ENCODE results near the gene MIXL1.
"Not testable (repeated sequence)": the region's sequence is repeated elsewhere in the genome, so short reads cannot be mapped to it uniquely, and the experiment has no call there.

Gene MIXL1
- 0 to 0.05 reads per million in 2 donors for total RNA-seq

DNA sequence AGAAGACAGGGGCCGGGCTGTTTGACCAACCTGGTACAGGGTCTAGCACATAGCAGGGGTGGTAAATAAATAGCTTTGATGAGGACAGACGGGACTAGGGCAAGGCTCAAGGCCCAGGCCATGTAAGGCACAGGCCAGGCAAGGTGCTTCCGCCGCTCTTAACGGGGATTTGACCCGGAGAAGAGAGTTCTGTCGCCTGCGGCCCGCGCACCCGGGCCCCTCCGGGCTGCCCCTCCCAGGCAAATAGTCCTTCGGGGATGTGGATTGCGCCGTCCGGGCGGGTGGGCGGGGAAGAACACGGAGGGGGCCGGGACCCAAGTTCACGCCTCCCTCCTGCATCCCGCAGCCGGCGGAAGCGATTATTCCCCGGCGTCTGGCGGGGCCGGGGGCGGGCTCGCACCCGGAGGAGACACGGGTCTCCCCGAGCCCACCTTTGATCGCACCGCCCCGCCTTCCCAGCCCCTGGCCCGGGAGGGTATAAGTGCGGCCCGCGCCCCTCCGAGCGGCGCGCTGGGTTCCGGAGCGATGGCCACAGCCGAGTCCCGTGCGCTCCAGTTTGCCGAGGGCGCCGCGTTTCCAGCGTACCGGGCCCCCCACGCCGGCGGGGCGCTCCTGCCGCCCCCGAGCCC, at the start of gene MIXL1:
TSS of gene MIXL1 (plus strand) at position 508 of the 629 bp plus-strand sequence. CDS start at position 526, 18 bp downstream.
- DNase-seq = no peak

- DNase-seq = no peak
Measured at GRCh38 chr1:226176870-226177269, 46.6 kb upstream of the MIXL1 start.

DNA sequence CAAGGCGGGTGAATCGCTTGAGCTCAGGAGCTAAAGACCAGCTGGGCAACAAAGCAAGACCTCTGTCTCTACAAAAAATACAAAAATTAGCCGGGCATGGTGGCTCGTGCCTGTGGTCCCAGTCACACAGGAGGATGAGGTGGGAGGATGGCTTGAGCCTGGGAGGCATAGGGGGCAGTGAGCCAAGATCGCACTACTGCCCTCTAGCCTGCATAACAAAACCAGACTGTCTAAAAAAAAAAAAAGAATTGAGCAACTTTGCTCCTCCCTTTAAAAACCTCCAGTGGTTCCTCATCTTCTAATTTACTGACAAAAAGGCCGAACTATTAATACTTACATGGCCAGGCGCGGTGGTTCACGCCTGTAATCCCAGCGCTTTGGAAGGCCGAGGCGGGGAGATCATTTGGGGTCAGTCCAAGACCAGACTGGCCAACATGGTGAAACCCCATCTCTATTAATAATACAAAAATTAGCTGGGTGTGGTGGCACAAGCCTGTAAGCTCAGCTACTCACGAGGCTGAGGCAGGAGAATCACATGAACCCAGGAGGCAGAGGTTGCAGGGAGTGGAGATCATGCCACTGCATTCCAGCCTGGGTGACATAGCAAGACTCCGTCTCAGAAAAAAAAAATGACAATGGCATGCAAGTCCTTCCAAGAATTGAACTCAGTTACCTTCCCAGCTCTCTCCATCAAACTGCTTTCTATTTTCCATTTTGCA, 41.3 kb upstream of the MIXL1 start:
- no peak for DNase-seq

- no peak for DNase-seq
Measured at GRCh38 chr1:226185141-226186036, 38.1 kb upstream of the MIXL1 start.

- peak; percentile 55 for DNase-seq
Measured at GRCh38 chr1:226186124-226187018, 37.1 kb upstream of the MIXL1 start, which contains the start of gene ACBD3. TSS of gene ACBD3 (minus strand) at chr1:226186741. CDS start at chr1:226186675, 66 bp downstream.

DNA sequence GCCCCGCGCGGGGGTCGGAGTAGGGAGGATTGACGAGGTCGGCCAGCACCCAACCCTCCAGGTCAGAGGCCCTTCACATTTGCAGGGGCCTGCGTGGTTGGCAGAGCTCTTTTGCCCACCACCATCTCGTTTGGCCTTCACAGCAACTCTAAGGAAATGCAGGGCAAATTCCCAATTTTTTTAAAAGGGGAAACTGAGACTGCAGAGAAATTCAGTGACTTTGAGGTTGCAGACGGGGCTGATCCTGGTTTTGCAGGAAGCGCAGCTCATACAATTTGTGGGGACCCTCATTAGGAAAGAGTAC, 36.5 kb upstream of the MIXL1 start:
- DNase-seq = no peak

GRCh38 chr1:226187380-226187779, 36.1 kb upstream of the MIXL1 start:
- DNase-seq = no peak

- DNase-seq = no peak
Measured at GRCh38 chr1:226195144-226195543, 28.3 kb upstream of the MIXL1 start.

GRCh38 chr1:226199971-226200370, 23.5 kb upstream of the MIXL1 start:
- DNase-seq = no peak

GRCh38 chr1:226201029-226201593, 22.4 kb upstream of the MIXL1 start:
- DNase-seq = no peak

DNA sequence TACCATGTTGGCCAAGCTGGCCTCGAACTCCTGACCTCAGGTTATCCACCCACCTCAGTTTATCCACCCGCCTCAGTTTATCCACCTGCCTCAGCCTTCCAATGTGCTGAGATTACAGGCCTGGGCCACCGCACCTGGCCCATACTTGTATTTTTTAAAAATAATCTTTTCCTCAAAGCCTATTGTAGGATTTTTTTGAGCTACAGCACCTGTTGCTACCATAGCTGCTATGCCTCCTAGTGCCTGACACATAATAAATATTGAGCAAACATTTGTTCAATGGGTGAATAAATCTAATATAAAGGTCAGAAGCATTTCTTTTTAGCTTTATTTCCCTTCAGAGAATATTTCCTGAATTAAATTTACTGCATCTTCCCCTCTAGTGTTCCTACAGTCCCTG, 21.2 kb upstream of the MIXL1 start:
- no peak for DNase-seq

DNA sequence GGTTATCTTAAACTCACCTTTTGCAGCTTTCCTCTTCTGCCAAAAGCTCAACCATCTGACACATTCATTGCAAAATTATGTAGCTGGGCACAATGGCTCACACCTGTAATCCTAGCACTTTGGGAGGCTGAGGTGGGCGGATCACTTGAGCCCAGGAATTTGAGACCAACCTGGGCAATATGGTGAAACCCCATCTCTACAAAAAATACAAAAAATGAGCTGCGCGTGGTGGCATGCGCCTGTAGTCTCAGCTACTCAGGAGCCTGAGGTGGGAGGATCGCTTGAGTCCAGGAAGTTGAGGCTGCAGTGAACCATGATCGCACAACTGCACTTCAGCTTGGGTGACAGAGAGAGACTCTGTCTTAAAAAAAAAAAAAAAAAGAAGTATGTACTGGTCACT, 20.8 kb upstream of the MIXL1 start:
- DNase-seq = not testable (repeated sequence)

- no peak for DNase-seq
Measured at GRCh38 chr1:226203240-226203639, 20.2 kb upstream of the MIXL1 start.

DNA sequence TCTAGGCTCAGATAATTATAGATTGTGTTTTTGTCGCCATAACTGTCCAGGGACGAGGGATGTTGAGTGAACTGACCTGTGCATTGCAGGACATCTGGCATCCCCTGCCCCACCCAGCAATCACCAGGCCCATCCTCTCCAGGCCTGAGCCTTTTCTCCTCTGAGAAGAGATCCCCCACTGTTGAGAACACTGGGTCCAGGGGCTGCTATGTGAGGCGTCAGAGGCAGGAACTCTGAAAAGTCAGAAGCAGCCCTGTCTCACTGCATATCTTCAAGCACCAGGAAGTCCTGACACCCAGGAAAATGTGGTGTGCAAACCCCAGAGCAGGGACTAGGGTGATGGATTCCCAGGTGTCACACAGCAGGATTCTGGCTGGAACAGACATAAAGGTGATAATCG, 19.8 kb upstream of the MIXL1 start:
- DNase-seq = no peak

DNA sequence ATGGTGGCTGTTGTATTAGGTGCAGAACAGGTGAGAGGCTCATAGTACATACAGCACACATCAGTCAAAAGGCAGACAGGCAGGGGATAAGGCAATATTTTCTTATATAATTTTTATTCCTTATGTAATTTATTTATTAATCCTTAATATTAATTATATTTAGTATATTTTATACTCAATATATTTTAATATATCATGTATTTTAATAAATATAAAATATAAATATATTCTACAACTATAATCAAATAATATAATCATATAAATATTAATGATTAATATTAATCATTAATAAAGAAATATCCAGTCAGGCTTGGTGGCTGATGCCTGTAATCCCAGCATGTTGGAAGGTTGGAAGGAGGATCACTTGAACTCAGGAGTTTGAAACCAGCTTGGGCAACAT, 19.3 kb upstream of the MIXL1 start:
- DNase-seq = no peak

DNA sequence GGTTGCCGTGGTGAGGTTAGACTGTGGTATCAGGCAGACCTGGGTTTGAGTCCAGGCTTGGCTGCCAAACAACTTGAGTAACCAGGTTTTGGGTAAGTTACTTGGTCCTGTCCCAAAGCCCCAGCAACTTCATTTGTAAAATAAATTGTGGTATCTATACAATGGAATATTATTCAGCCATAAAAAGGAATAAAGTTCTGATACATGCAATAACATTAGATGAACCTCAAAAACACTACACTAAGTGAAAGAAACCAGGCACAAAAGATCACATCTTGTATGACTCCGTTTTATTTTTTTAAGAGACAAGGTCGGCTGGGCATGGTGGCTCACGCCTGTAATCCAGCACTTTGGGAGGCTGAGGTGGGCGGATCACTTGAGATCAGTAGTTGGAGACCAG, 16.4 kb upstream of the MIXL1 start:
- DNase-seq = no peak

- no peak for DNase-seq
Measured at GRCh38 chr1:226209307-226210059, 14.0 kb upstream of the MIXL1 start.

DNA sequence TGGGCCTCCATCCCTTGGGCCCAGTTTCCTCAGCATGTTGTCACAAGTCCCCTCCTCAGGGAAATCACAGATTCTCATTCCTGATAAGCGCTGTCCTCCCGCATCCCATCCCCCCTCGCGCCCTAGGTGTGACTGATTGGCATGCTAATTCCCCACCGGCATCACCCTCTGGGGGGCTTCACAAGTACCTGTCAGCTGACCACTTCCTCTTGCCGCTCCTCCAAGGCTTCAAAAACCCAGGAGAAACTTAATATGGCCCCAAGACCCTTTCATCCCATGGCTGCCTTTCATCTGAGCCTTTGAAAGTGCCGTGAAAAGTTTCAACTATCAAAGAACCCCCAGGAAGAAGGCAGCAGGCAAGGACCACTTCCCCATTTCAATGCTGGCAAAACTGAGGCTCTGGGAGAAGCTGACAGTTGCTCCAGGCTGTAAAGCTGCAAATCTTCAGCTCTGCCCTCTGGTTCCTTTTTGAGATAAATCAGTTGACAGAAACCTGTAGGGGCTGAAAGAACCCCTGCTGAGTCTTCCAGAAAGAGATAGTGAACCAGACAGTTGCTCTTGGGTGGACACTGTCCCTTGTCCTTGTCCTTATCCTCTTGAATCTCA, 12.8 kb upstream of the MIXL1 start:
- no peak for DNase-seq

GRCh38 chr1:226211181-226211821, 12.2 kb upstream of the MIXL1 start:
- DNase-seq = no peak

GRCh38 chr1:226212545-226212944, 10.9 kb upstream of the MIXL1 start:
- DNase-seq = no peak
